Endodermal cell (in vitro differentiated cells): ENCODE data around the gene RAB11FIP5. TPM values are rescaled to one million over a fixed set of nuclear protein-coding genes. Genes with fewer than 3 reads are reported as not detected.

ENCODE experiments used
- DNase-seq: peaks from one replicate; pipeline ENCODE4 v3.0.0-alpha.2; 2017
- H3K27ac ChIP-seq: 2 replicates; pipeline ENCODE4 v1.5.1; 2013; ENCODE audit warnings: mild to moderate bottlenecking, low read depth, low read length, moderate library complexity
- H3K27me3 ChIP-seq: 2 replicates; pipeline ENCODE4 v1.6.1; 2013; ENCODE audit warnings: mild to moderate bottlenecking, low read length, moderate library complexity; ENCODE audit not compliant: insufficient read depth, control insufficient read depth, poor library complexity, severe bottlenecking
- H3K36me3 ChIP-seq: 2 replicates; pipeline ENCODE4 v1.7.0; 2013; ENCODE audit warnings: mild to moderate bottlenecking, low read length, moderate library complexity; ENCODE audit not compliant: control insufficient read depth, insufficient read depth
- H3K4me1 ChIP-seq: one replicate; pipeline ENCODE4 v1.7.0; 2013; ENCODE audit warnings: low read length; ENCODE audit not compliant: control insufficient read depth, insufficient read depth
- H3K4me3 ChIP-seq: 2 replicates; pipeline ENCODE4 v1.5.1; 2013; ENCODE audit warnings: mild to moderate bottlenecking, low read length, moderate library complexity
- H3K9ac ChIP-seq: 2 replicates; pipeline ENCODE4 v1.6.1; 2013; ENCODE audit warnings: mild to moderate bottlenecking, low read length, moderate library complexity; ENCODE audit not compliant: poor library complexity, severe bottlenecking; ENCODE audit errors: extremely low read depth
- H3K9me3 ChIP-seq: 2 replicates; pipeline ENCODE4 v1.6.1; 2013; ENCODE audit warnings: mild to moderate bottlenecking, low read length, moderate library complexity; ENCODE audit not compliant: control insufficient read depth
- H3K27ac Mint-ChIP-seq: 2 replicates; pipeline ENCODE4 v1.8.0; 2020; ENCODE audit warnings: mixed read lengths
- H3K27me3 Mint-ChIP-seq: 2 replicates; pipeline ENCODE4 v1.8.0; 2021; ENCODE audit warnings: mild to moderate bottlenecking, mixed read lengths; ENCODE audit not compliant: insufficient read depth
- H3K36me3 Mint-ChIP-seq: 2 replicates; pipeline ENCODE4 v1.8.0; 2020; ENCODE audit warnings: low read depth, mixed read lengths
- H3K4me1 Mint-ChIP-seq: 2 replicates; pipeline ENCODE4 v1.8.0; 2020; ENCODE audit warnings: mixed read lengths
- H3K4me3 Mint-ChIP-seq: 2 replicates; pipeline ENCODE4 v1.8.0; 2020; ENCODE audit warnings: mild to moderate bottlenecking, moderate library complexity, mixed read lengths
- H3K9me3 Mint-ChIP-seq: 2 replicates; pipeline ENCODE4 v1.8.0; 2020; ENCODE audit warnings: mild to moderate bottlenecking, mixed read lengths
- WGBS, 2 experiments: methylation state at CpG; one replicate each; pipeline versions ENCODE4 v1.1.5 to v1.1.7; 2013; ENCODE audit warnings: missing lambda C conversion rate in 2 of 2, mixed read lengths in 1 of 2; ENCODE audit not compliant: insufficient coverage in 1 of 2, insufficient read length in 1 of 2; 5-methylcytosine and 5-hydroxymethylcytosine counted together
- total RNA-seq, 2 donors: library from RNA; stranded (reverse); fragmentation: NEBNext Ultra II Directional in 1 of 2; extraction: Animal tissue kit (Norgen Biotek cat#: 25700) in 1 of 2; gene quantifications; 2 replicates in 1 of 2; 3 replicates in 1 of 2; pipeline ENCODE4 v1.2.1, GENCODE V29; 2021
- TF ChIP-seq, protein P1 (sequence below): fragments of 200-600 bp; sonication (generic); conservative IDR thresholded peaks from 2 replicates; pipeline ENCODE4 v1.5.0; 2021; ENCODE audit warnings: antibody characterized with exemption, mild to moderate bottlenecking

RAB11FIP5 gene
- total RNA-seq, 2 donors from 2014 or later: 12.1 to 17.3 TPM

GRCh38 chr2:73103018-73103542, 9.7 kb downstream of the RAB11FIP5 start:
- H3K4me1 ChIP-seq: peaks cover 6% of the 10 kb centered on the region
- H3K27me3 ChIP-seq: no peaks in the 10 kb centered on the region
- no peaks in the 10 kb centered on the region for H3K36me3 ChIP-seq
- Mint-ChIP-seq H3K4me1 (peaks cover 16% of the 10 kb centered on the region), H3K4me3 (no peak overlapping the region), H3K27ac (no peak overlapping the region), H3K9me3 (no peaks in the 10 kb centered on the region), H3K27me3 (no peaks in the 10 kb centered on the region), H3K36me3 (peaks cover 7% of the 10 kb centered on the region)
- H3K9ac ChIP-seq: no peak overlapping the region
- H3K9me3 ChIP-seq: no peaks in the 10 kb centered on the region
- H3K4me3 ChIP-seq: no peak overlapping the region
- WGBS, 2 experiments: 86% methylated on average over 2 of the region's 2 CpGs; no CpG with 5 or more reads in 1 of the 2 experiments
- TF ChIP-seq, protein P1, sequence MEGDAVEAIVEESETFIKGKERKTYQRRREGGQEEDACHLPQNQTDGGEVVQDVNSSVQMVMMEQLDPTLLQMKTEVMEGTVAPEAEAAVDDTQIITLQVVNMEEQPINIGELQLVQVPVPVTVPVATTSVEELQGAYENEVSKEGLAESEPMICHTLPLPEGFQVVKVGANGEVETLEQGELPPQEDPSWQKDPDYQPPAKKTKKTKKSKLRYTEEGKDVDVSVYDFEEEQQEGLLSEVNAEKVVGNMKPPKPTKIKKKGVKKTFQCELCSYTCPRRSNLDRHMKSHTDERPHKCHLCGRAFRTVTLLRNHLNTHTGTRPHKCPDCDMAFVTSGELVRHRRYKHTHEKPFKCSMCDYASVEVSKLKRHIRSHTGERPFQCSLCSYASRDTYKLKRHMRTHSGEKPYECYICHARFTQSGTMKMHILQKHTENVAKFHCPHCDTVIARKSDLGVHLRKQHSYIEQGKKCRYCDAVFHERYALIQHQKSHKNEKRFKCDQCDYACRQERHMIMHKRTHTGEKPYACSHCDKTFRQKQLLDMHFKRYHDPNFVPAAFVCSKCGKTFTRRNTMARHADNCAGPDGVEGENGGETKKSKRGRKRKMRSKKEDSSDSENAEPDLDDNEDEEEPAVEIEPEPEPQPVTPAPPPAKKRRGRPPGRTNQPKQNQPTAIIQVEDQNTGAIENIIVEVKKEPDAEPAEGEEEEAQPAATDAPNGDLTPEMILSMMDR: no peak
- H3K27ac ChIP-seq: no peak overlapping the region
- DNase-seq: peak; percentile 27

DNA sequence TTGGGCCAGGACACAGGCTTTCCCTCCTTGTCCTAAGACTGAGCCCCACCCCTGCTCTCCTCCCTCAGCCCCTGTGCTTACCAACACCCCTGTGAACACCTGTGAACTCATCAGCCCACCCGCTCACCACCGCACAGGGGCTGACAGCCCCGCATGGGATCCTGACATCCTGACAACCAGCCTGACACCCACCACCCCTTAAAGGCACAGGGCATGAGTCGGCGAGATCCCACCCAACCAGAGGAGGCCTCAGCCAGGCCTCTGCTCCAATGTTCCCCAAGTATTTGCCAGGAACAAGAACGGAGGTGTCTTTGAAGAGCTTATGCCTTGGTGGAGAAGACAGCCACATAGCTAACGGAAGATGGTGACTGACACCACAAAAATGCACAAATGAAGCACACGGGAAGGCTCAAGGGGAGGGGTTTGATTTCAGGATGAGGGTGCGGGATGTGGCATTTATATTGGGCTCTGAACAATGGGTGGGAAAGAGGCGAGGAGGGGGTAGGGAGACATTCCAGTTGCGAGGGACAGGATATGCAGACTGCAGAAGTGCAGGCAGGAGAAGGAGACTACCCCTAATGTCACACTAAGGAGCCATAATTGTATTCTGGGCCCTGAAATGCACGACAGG, 11.0 kb downstream of the RAB11FIP5 start:
- Histone ChIP-seq H3K4me3 (no peak overlapping the region), H3K9me3 (no peaks in the 10 kb centered on the region), H3K27me3 (no peaks in the 10 kb centered on the region), H3K27ac (no peak overlapping the region), H3K4me1 (peaks cover 6% of the 10 kb centered on the region), H3K9ac (no peak overlapping the region), H3K36me3 (no peaks in the 10 kb centered on the region)
- H3K27me3 Mint-ChIP-seq: no peaks in the 10 kb centered on the region
- no peaks in the 10 kb centered on the region for H3K9me3 Mint-ChIP-seq
- WGBS, 2 experiments: 71 to 79% methylated on average over 5 to 12 of the region's 12 CpGs
- peaks cover 7% of the 10 kb centered on the region for H3K36me3 Mint-ChIP-seq
- TF ChIP-seq, protein P1: no peak
- peak overlapping the region; percentile 73 for H3K27ac Mint-ChIP-seq
- peaks cover 18% of the 10 kb centered on the region for H3K4me1 Mint-ChIP-seq
- DNase-seq: peak; percentile 54
- H3K4me3 Mint-ChIP-seq: no peak overlapping the region

DNA sequence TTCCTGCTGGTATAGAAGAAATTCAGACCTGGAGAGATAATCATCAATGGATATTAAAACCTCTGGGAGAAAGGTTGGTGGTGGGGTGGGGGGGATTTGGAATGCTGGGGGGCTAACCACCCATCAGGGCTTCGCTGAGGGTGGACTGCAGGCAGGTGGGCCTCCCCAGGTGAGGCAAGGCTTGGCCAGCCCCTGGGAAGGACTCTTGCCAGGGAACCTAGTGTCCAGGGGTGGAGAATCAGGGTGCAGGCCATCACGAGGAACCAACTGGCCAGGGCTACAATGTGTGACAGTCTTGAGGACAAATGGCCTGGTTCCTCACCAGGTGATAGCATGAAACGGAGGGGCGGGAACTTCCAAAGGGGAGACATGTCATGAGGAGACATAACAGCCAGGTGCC, 11.8 kb downstream of the RAB11FIP5 start:
- no peak overlapping the region for H3K4me3 ChIP-seq
- H3K4me1 ChIP-seq: peaks cover 6% of the 10 kb centered on the region
- peaks cover 18% of the 10 kb centered on the region for H3K4me1 Mint-ChIP-seq
- H3K36me3 ChIP-seq: no peaks in the 10 kb centered on the region
- H3K9ac ChIP-seq: no peak overlapping the region
- H3K9me3 Mint-ChIP-seq: no peaks in the 10 kb centered on the region
- no peaks in the 10 kb centered on the region for H3K27me3 ChIP-seq
- H3K9me3 ChIP-seq: no peaks in the 10 kb centered on the region
- H3K27ac ChIP-seq: no peak overlapping the region
- no peak for DNase-seq
- H3K27ac Mint-ChIP-seq: peak overlapping the region; percentile 46
- peaks cover 7% of the 10 kb centered on the region for H3K36me3 Mint-ChIP-seq
- TF ChIP-seq, protein P1: no peak
- 95 to 100% methylated on average over 3 to 4 of the region's 4 CpGs for WGBS, 2 experiments
- no peak overlapping the region for H3K4me3 Mint-ChIP-seq
- H3K27me3 Mint-ChIP-seq: no peaks in the 10 kb centered on the region
